GM15510 (cell line): ENCODE results near the gene CLIC1.

ENCODE experiments used
- POLR2A ChIP-seq: IDR thresholded peaks from 3 replicates; pipeline ENCODE4 v1.6.1; 2011; ENCODE audit warnings: borderline replicate concordance; ENCODE audit not compliant: insufficient read length; ENCODE audit errors: extremely low read depth

Gene CLIC1

DNA sequence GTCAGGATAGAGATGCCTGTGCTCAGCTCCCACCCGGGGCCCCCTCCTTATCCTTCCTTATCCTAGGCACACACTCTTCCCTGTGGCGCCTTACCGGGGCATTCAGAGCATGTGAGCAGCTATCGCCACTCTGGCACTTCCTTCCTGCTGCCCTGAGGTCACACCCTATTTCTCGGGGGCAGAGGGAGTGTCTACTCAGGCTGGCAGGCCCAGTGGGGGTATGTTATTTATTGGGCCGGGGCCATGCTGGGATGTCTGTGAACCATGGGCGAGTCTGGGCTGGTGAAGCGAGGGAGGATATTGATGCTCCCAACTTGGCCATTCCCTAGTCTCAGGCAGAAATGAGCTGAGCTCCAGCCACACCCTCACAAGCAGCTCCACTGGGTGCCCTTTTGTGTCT is 25.1 kb downstream of the CLIC1 start:
- TF ChIP-seq POLR2A: no peak

DNA sequence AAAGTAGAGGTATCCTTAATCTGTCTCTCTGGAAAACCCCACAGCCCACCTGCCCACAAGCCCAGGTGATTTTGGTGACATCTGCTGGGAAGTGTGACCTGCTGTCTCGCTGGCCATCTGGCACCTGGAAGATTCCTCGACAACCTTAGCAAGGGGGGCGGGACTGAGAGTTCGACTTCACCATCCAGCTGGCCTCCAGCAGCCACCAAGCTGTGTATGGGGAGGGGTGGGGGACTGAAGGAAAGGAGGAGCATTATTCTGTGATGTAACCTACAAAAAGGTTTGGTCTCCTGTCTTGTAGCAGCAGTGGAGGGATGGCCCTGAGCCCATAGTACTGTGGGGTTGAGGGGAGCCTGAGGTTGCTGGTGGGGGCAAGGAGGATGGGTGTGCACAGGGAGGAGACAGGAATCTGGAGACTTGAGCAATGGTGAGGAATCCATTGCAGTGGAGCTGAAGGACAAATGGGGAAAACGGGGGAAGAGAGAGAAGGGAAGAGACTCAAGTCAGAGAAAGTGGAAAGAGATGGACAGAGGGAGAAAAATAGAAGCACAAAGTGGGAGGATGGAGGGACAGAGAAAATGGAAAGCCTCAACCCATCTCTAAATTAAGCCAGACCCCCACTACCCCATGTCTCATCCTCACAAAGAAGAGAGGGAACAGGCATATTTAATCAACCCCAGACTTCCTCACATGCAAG is 25.7 kb downstream of the CLIC1 start:
- no peak for TF ChIP-seq POLR2A

- no peak for TF ChIP-seq POLR2A
Measured at GRCh38 chr6:31708224-31708623, 28.1 kb downstream of the CLIC1 start.

- no peak for TF ChIP-seq POLR2A
Measured at GRCh38 chr6:31707701-31708100, 28.6 kb downstream of the CLIC1 start.

- no peak for TF ChIP-seq POLR2A
Measured at GRCh38 chr6:31706599-31706998, 29.7 kb downstream of the CLIC1 start, which contains the start of gene LY6G6F. Gene LY6G6F (plus strand): TSS chr6:31706866. CDS start chr6:31706907, 41 bp downstream.

DNA sequence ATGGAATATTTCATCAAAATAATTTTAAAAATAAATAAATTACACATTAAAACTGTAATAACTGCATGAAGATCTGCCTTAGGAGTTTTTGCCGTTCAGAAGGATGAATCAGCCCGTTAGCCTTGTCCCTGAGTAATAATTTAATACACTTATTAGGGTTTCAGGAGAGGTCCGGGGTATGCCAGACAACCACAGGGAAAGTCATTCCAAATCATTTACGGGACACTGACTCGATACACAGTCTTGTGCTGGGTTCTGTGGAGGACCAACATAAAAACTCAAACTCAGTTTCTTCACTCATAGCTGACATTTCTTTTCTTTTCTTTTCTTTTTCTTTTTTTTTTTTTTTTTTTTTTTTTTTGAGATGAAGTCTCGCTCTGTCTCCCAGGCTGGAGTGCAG is 30.4 kb downstream of the CLIC1 start:
- no peak for TF ChIP-seq POLR2A

DNA sequence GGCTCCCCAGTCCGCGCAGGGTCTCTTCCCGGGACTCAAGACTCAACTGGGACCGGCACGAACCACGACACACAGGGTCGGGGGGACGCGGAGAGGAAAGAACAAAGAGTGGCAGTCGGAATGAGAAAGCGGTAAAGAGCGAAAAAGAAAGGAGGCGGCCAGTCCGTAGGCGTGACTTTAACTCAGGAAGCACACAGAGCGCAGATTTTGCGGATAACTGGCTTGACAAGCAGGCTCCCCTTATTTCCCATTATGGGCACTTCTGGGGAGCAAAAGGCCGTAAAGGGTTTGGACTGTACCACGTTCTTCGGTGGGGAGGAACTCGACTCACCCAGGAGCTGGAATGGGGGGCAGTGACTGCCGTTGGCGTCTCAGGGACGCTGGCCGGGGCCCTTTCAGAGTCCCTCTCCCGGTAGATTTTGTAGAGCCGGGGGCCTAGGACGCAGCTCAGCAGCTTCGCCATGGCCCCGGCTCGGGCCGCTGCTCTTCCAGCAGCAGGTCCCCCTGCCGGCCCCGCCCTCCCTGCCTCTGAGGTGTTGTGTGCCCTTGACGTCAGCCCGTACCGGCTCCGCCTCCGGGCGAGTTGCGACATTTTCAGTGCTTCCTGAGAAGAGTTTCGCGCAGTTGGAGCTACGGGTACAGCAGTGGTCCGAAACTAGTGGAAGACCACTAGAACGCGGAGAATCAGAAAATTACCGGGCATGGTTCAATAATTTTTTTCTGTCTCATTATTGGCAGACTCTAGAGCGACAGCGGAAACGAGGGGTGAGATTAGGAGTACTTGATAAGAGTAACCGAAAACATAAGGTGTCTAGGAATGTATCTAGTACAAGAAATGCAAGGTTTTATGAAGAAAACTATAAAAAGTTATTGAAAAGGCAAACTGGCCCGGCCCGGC is 33.3 kb downstream of the CLIC1 start, which contains the start of gene ABHD16A:
ABHD16A (minus strand) TSS at position 506 of the 898 bp plus-strand sequence; CDS start at position 463, 43 bp downstream.
- peak; percentile 93 for TF ChIP-seq POLR2A

- no peak for TF ChIP-seq POLR2A
Measured at GRCh38 chr6:31702405-31702818, 33.9 kb downstream of the CLIC1 start.

- no peak for TF ChIP-seq POLR2A
Measured at GRCh38 chr6:31701666-31702404, 34.5 kb downstream of the CLIC1 start.

GRCh38 chr6:31700740-31701401 is 35.5 kb downstream of the CLIC1 start:
- no peak for TF ChIP-seq POLR2A

- TF ChIP-seq POLR2A: no peak
Measured at GRCh38 chr6:31697555-31697954, 38.8 kb downstream of the CLIC1 start.

DNA sequence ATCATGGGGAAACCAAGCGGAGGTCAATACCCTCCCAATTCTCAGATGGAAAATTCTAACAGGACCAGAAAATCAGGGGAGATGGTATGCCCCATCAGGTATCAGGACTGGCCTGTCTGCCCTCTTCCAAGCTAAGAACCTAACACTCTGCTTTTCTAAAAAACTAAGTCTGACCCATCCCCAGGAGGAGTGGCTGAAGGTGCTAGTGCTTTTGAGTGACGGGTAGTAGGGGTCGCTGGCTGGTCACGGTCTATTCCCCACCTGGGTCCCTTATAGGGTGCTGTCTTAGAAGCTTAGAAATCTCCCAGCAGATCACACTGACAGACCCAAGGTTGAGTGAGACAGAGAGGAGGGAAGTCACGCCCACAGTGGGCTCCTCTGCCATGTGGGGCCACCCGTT is 42.8 kb downstream of the CLIC1 start:
- TF ChIP-seq POLR2A: no peak

DNA sequence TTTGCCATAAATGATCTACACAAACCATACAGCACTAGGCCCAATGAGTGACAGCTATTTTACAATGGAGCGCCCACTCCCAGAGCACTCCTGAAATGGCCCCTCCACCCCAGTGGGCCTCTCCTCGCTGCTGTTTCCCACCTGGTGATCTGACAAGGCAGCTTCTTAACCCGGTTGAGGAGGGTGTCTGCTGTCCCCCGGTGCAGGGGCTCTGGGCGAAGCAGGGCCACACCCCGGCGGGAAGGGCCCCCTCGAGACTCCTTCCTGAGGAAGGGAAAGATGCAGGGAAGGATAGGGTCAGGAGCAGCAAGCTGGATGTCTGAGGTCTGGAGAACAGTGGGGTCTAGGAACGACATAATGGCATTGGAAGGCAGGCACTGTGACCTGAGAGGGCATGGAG is 43.4 kb downstream of the CLIC1 start:
- no peak for TF ChIP-seq POLR2A

DNA sequence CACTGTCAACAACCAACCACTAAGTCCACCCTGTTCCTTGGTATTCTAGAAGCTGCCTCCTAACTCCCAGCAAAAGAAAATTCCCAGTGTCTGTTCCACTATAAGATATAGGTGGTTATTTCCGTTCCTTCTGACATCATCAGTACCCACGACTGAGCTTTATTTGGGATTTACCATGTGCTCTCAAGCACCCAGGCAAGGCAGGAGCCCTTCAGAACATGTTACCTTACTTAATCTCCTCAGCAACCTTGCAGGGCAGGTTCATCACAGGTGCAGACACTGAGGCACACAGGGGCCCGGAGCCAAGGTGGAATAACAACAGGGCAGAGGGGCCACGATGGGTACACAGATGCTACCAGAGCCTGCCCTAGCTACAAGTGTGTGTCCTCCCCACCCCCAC is 44.0 kb downstream of the CLIC1 start:
- no peak for TF ChIP-seq POLR2A
